ENCODE data around the gene PRKCH.
A peak's percentile ranks its signal among the peaks of the same experiment; 100 is the strongest.

Gene PRKCH

GRCh38 chr14:61321385-61322010 is at the start of gene PRKCH:
Gene PRKCH (plus strand): TSS chr14:61321579. CDS start chr14:61322102, 523 bp downstream.
- DNase-seq (ENCODE audit: low read depth in 2 of 2, low spot score in 1 of 2), result peak; percentile 58 to 72

- DNase-seq (ENCODE audit: low read depth in 2 of 2, low spot score in 1 of 2), result no peak
These were observed 44.1 kb upstream of the PRKCH start for GRCh38 chr14:61277232-61277631.

DNA sequence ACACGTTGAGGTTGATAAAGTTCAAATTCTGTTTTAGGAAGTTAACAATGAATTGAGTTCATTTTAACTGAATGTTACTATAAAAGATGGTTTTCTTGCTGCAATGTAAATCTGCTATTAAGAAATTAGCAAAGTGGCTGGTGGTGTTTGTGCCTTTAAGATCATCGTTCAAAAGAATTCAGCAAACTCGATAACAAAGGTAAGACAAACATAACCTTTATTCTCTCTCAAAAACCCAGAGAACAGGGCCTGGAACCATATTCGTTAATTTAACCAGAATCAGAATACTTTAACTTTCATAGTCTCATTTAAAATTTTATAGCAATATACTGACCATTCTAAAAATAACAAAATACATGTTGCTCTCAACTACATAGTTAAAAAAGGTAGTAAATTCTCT is 43.6 kb upstream of the PRKCH start:
- no peak for DNase-seq (ENCODE audit: low read depth in 2 of 2, low spot score in 1 of 2)

GRCh38 chr14:61279082-61279481 is 42.3 kb upstream of the PRKCH start:
- DNase-seq (ENCODE audit: low read depth in 2 of 2, low spot score in 1 of 2), result no peak

DNA sequence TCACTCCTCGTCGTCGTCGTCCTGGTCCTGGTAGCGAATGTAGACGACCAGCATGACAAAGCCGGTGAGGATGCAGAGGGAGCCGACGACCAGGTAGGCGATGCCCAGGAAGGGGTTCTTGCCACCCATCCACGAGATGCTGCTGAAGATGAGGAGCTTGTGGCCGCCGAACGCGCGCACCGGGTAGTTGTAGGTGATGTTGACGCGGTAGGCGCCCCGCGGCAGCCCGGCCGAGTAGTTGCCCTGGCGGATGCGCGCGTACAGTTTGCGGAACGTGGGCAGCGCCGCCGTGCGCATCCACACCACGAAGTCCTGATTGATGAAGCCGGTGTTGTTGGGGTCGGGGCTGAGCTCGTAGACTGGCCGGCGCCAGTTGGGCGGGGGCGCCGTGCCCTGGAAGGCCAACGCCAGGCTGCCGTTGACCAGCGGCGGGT is 41.3 kb upstream of the PRKCH start:
- peak in 1 of 2 donors; percentile 8 for DNase-seq (ENCODE audit: low read depth in 2 of 2, low spot score in 1 of 2)

- DNase-seq (ENCODE audit: low read depth in 2 of 2, low spot score in 1 of 2), result peak; percentile 56 to 68
These were observed 40.7 kb upstream of the PRKCH start for GRCh38 chr14:61280526-61281185.

GRCh38 chr14:61281186-61281947 is 40.0 kb upstream of the PRKCH start, which contains the start of gene TMEM30B:
Gene TMEM30B (minus strand): TSS chr14:61281338. CDS start chr14:61281147, 191 bp downstream.
- DNase-seq (ENCODE audit: low read depth in 2 of 2, low spot score in 1 of 2), result peak in 1 of 2 donors; percentile 2

GRCh38 chr14:61281948-61282275 is 39.5 kb upstream of the PRKCH start:
- no peak for DNase-seq (ENCODE audit: low read depth in 2 of 2, low spot score in 1 of 2)

- DNase-seq (ENCODE audit: low read depth in 2 of 2, low spot score in 1 of 2), result no peak
These were observed 38.6 kb upstream of the PRKCH start for GRCh38 chr14:61282746-61283145.

DNA sequence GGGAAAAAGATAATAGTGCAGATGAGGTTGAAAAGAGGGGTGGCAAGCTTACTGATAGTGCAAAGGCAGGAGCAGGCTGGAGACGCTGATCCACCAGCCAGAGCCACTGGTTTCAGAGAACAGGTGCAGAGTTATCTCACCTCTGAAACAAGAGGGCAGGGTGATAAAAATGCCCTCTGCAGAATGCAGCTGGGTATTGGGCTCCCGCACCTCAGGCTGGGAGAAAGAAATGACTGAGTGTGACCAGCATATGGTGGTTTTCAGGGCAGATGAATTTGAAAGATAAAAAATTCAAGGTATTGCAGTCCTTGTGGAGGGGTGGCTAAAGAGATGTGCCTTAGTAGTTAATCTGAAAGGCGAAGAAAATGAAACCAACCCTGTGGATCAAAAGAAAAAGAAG is 37.4 kb upstream of the PRKCH start:
- DNase-seq (ENCODE audit: low read depth in 2 of 2, low spot score in 1 of 2), result no peak

- no peak for DNase-seq (ENCODE audit: low read depth in 2 of 2, low spot score in 1 of 2)
These were observed 36.0 kb upstream of the PRKCH start for GRCh38 chr14:61285364-61285763.

DNA sequence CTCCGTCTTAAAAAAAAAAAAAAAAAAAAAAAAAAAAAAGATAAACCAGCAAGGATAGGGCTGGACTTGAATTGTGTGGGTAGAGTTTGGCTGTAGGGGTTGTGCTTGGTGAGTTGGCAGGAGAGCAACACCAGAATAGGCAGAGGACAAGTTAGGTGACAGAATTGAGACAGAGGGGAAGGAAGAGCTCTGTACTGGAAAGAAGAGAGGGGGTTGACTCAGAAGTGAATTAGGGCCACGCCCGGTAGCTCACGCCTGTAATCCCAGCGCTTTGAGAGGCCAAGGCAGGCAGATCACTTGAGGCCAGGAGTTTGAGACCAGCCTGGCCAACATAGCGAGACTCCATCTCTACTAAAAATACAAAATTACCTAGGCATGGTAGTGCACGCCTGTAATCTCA is 34.2 kb upstream of the PRKCH start:
- DNase-seq (ENCODE audit: low read depth in 2 of 2, low spot score in 1 of 2), result no peak

GRCh38 chr14:61288228-61288627 is 33.2 kb upstream of the PRKCH start:
- DNase-seq (ENCODE audit: low read depth in 2 of 2, low spot score in 1 of 2), result no peak

DNA sequence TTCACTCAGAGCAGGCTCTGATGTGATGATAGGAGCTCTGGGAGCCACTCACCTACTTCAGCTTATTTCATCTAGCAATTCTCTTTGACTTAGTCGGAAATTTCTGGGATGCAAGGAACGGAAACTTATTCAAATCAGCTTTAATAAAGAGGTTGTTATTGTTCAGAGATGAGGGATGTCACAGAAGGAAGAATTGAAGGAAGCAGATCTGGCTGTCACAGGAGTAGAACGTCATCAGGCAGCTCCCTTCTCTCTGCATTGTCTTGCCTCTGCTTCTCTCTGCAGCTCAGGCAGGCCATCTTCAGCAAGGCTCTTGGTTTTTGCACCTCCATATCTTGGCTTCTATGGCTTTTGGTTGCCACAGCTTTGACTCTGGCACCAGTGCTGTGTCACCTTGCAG is 32.7 kb upstream of the PRKCH start:
- DNase-seq (ENCODE audit: low read depth in 2 of 2, low spot score in 1 of 2), result no peak

DNA sequence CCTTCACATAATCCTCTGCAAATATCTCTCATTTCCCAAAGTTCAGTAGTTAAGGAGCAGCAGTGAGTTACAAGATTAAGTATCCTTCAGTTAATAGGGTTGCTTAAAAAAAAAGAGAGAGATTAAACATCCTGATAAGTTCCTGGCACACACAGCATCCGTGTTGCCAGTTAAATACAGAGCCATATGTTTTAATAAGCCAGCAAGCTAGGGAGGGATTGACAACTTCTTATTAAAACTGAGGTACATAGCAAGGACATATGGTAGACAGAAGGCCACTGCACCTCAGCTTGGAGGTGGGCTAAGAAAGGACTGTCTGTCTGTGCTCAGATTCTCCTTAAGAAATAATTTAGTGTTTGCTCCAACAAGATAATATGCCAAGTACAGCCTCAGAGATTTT is 30.7 kb upstream of the PRKCH start:
- no peak for DNase-seq (ENCODE audit: low read depth in 2 of 2, low spot score in 1 of 2)

DNA sequence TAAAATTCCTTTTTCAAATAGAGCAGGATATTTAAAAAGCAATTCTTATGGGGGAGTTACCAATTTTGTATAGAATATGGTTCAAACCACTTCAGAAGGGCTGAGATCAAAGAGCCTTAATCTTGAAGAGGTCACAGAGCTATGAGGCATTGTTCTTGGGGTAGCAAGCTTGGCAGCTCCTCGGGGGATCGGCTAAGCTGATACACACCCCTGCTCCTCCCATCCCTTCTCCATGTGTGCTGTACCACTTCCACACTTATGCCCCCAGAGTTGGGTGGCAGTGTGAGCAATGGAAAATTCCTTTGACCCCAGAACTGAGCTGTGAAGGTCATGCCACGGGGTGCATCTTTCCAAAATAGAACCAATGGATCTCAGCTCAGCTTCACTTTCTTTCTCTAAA is 25.2 kb upstream of the PRKCH start:
- no peak for DNase-seq (ENCODE audit: low read depth in 2 of 2, low spot score in 1 of 2)

DNA sequence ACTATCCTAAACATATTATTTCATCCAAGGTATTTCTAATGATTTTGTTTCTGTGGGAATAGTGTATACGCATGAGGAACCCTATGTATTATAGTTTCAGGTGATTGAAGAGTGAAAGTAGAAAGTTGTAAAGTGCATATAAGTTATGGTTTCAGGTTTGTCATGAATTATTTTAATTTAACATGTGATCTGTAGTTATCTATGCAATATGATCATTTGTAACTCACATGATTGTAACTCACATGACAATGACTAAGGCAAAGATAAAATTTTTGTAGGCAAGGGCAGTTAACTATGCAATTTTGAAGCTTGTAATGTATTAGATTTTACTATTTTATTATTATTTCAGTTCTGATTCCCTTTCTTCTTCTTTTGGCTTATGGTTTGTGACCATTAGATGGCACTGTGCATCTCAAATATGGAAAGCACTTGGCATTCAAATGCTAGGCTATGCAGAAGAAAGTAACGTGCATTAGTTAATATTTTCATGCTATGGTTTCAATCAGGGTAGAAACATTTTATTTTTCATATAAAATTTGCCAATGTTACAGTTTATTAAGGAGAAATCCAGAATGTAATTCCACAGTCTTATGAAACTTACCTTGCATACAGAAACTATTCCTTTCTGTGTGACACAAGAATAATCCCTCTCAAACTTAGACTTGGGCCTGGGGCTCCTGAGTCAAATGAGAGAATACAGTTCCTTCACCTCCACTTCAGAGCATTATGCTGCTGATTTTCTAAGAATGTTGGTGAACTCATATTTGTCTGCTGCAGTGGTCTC is 24.5 kb upstream of the PRKCH start:
- no peak for DNase-seq (ENCODE audit: low read depth in 2 of 2, low spot score in 1 of 2)

GRCh38 chr14:61297581-61297980 is 23.8 kb upstream of the PRKCH start:
- no peak for DNase-seq (ENCODE audit: low read depth in 2 of 2, low spot score in 1 of 2)

DNA sequence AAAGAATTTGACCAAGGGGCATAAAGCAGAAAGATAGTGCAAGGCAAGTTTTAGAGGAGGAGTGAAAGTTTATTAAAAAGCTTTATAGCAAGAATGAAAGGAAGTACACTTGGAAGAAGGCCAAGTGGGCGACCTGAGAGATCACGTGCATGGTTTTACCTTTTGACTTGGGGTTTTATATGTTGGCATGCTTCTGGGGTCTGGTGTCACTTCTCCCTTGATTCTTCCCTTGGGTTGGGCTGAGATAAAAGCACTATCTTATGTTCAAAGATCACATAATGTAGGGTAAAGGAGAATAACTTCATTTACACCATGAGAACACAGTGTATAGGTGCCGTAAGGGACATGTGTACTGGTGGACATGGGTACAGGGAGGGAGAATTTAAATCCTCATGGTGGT is 22.6 kb upstream of the PRKCH start:
- no peak for DNase-seq (ENCODE audit: low read depth in 2 of 2, low spot score in 1 of 2)

- DNase-seq (ENCODE audit: low read depth in 2 of 2, low spot score in 1 of 2), result no peak
These were observed 21.2 kb upstream of the PRKCH start for GRCh38 chr14:61300209-61300608.

DNA sequence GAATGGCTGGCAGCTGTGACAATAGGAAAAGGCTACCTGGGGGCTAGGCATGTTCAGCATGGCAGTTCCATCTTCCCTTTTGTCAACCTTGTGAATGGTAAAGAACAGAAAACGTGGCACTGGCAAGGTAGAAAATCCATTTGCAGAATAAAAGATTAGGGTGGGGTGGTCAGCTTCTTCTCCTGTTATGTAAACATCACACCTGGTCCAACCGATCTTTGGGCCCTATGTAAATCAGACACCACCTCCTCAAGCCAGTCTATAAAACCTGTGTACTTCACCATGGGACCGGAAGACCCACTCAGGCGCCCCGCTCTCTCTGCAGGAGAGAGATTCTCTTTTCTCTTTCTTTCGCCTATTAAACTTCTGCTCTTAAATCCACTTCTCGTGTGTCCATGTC is 20.6 kb upstream of the PRKCH start:
- no peak for DNase-seq (ENCODE audit: low read depth in 2 of 2, low spot score in 1 of 2)

- DNase-seq (ENCODE audit: low read depth in 2 of 2, low spot score in 1 of 2), result no peak
These were observed 16.7 kb upstream of the PRKCH start for GRCh38 chr14:61304688-61305087.
